Uterus (tissue), 4 donors: ENCODE measurements around the gene FUS. TPM values are rescaled to one million over a fixed set of nuclear protein-coding genes. Genes with fewer than 3 reads are reported as not detected.

Experiments used
- DNase-seq, 2 donors: peaks; one replicate each; pipeline ENCODE4 v3.0.0-alpha.2; 2019 to 2020
- H3K27ac ChIP-seq, 2 donors: fragments of 200-600 bp; sonication (generic); 1 replicate in 1 of 2; 2 replicates in 1 of 2; pipeline ENCODE4 v1.5.1; 2016 to 2018
- H3K27me3 ChIP-seq, 2 donors: fragments of 200-600 bp; sonication (generic); one replicate each; pipeline ENCODE4 v1.5.1; 2018 to 2019; ENCODE audit warnings: control low read depth in 1 of 2
- H3K36me3 ChIP-seq, 2 donors: fragments of 200-600 bp; sonication (generic); one replicate each; pipeline ENCODE4 v1.5.1; 2019; ENCODE audit warnings: control low read depth in 1 of 2
- H3K4me1 ChIP-seq, 2 donors: fragments of 200-600 bp; sonication (generic); one replicate each; pipeline ENCODE4 v1.5.1; 2018 to 2019; ENCODE audit warnings: control low read depth in 1 of 2
- H3K4me3 ChIP-seq, 2 donors: fragments of 200-600 bp; sonication (generic); 1 replicate in 1 of 2; 2 replicates in 1 of 2; pipeline ENCODE4 v1.5.1; 2018 to 2019; ENCODE audit warnings: mild to moderate bottlenecking in 1 of 2
- H3K9me3 ChIP-seq, 2 donors: fragments of 200-600 bp; sonication (generic); one replicate each; pipeline ENCODE4 v1.5.1; 2019; ENCODE audit warnings: control low read depth in 1 of 2
- POLR2A ChIP-seq, 2 donors: fragments of 450-650 bp; IDR thresholded peaks; one replicate each; pipeline ENCODE4 v1.6.1; 2016; ENCODE audit warnings: antibody characterized with exemption in 2 of 2, mild to moderate bottlenecking in 1 of 2, moderate library complexity in 1 of 2
- intact Hi-C: fragments of 100-400 bp; cut with DNase I; formaldehyde crosslinking; loops from one replicate; pipeline ENCODE4 v1.15.1; 2023; ENCODE audit warnings: low total_unique reads
- total RNA-seq, 4 donors: library from RNA; depleted of rRNA in 3 of 4; stranded (reverse); fragments of >200 nt in 3 of 4; gene quantifications; one replicate each; pipeline versions ENCODE4 v1.1.0 to v1.2.4, GENCODE V29; 2014 to 2023
- TF ChIP-seq, protein P1 (sequence below), 4 experiments: fragments of 200-600 bp in 2 of 4; fragments of 450-650 bp in 2 of 4; sonication (generic) in 2 of 4; IDR thresholded peaks; one replicate each; pipeline ENCODE4 v1.5.1; 2016 to 2019; ENCODE audit warnings: antibody characterized with exemption in 4 of 4, mild to moderate bottlenecking in 2 of 4, moderate library complexity in 1 of 4
- donor health status: DM: yes; HTN: yes; CAD: no.

FUS gene
- total RNA-seq, 4 donors from 2014 or later, result 21.5 to 356 (median 109) TPM

DNA sequence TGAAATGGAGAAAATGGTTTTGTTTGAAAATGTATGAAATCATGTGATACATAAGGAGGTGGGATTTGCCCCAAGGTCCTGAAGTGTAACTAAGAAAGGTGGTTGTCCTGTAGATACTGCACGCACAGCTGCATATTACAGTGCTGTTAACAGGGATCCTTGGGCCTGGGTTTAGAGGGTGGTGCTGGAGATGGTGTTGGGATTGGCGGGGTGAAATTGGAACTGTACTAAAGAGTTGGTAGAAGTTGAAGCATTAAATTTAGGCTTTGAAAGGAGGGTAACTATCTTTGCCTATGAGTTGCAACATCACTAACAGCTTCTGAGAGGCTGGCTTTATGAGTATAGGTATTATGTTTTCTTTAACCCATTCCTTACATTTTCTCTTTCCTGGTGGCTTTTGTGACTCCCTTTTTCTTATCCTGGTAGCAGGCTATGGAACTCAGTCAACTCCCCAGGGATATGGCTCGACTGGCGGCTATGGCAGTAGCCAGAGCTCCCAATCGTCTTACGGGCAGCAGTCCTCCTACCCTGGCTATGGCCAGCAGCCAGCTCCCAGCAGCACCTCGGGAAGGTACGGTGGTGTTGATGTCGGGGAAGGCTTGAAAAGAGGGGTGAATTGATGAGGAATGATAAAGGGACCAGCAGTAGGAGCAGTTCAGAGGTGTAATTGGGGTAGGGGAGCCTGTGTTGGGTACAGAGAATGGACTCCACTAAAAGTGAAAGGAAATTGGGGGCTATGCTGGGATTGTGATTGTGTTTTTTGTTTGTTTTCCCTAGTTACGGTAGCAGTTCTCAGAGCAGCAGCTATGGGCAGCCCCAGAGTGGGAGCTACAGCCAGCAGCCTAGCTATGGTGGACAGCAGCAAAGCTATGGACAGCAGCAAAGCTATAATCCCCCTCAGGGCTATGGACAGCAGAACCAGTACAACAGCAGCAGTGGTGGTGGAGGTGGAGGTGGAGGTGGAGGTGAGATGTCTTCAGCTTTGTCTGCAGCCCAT is 3.8 kb downstream of the FUS start:
- H3K36me3 ChIP-seq, result no peaks in the 10 kb centered on the region
- no peak overlapping the region for H3K27ac ChIP-seq
- no peak for DNase-seq
- TF ChIP-seq POLR2A (IDR thresholded peaks at IDR 0.05), result no peak
- TF ChIP-seq, protein P1, sequence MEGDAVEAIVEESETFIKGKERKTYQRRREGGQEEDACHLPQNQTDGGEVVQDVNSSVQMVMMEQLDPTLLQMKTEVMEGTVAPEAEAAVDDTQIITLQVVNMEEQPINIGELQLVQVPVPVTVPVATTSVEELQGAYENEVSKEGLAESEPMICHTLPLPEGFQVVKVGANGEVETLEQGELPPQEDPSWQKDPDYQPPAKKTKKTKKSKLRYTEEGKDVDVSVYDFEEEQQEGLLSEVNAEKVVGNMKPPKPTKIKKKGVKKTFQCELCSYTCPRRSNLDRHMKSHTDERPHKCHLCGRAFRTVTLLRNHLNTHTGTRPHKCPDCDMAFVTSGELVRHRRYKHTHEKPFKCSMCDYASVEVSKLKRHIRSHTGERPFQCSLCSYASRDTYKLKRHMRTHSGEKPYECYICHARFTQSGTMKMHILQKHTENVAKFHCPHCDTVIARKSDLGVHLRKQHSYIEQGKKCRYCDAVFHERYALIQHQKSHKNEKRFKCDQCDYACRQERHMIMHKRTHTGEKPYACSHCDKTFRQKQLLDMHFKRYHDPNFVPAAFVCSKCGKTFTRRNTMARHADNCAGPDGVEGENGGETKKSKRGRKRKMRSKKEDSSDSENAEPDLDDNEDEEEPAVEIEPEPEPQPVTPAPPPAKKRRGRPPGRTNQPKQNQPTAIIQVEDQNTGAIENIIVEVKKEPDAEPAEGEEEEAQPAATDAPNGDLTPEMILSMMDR (IDR thresholded peaks at IDR 0.05), result no peak
- intact Hi-C loops, result no loop called here
- H3K9me3 ChIP-seq, result no peaks in the 10 kb centered on the region
- H3K4me1 ChIP-seq, result peaks cover 10 to 13% of the 10 kb centered on the region in 2 donors
- no peak overlapping the region for H3K4me3 ChIP-seq
- H3K27me3 ChIP-seq, result no peaks in the 10 kb centered on the region

DNA sequence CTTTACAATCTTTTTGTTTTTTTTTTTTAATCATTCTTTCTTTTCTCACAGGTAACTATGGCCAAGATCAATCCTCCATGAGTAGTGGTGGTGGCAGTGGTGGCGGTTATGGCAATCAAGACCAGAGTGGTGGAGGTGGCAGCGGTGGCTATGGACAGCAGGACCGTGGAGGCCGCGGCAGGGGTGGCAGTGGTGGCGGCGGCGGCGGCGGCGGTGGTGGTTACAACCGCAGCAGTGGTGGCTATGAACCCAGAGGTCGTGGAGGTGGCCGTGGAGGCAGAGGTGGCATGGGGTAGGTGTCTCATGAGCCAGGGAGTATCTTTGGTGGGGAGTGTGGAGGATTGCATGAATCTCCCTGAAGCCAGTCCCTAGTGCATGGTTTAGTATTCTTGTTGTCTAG is 4.9 kb downstream of the FUS start:
- Histone ChIP-seq H3K27me3 (no peaks in the 10 kb centered on the region), H3K4me3 (no peak overlapping the region), H3K27ac (no peak overlapping the region), H3K36me3 (no peaks in the 10 kb centered on the region), H3K9me3 (no peaks in the 10 kb centered on the region), H3K4me1 (peaks cover 10 to 13% of the 10 kb centered on the region in 2 donors)
- DNase-seq, result no peak
- intact Hi-C loops, result no loop called here
- TF ChIP-seq POLR2A (IDR thresholded peaks at IDR 0.05), result no peak
- TF ChIP-seq, protein P1 (IDR thresholded peaks at IDR 0.05), result no peak

DNA sequence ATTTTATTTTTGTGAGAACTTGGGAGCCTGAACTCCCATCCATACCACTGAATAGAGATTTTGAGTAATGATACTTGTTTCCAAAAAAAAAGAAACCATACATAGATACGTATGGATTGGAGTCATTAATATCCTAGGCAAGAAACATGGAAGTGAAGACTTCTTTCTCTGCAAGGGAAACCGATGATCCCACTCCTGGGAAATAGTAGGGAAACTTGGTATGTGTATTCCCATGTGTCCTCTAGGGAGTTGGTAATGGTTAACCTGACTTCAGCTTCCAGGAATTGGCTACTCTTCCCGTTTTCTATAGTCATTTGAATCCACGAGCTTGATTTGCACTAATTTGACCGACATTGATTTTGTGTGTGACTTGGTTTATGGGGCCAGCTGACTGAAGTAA is 5.4 kb downstream of the FUS start:
- no peak overlapping the region for H3K4me3 ChIP-seq
- TF ChIP-seq, protein P1 (IDR thresholded peaks at IDR 0.05), result no peak
- no peak for TF ChIP-seq POLR2A (IDR thresholded peaks at IDR 0.05)
- no peak for DNase-seq
- H3K4me1 ChIP-seq, result peaks cover 10 to 13% of the 10 kb centered on the region in 2 donors
- no peak overlapping the region for H3K27ac ChIP-seq
- intact Hi-C loops, result no loop called here
- no peaks in the 10 kb centered on the region for H3K27me3 ChIP-seq
- no peaks in the 10 kb centered on the region for H3K9me3 ChIP-seq
- H3K36me3 ChIP-seq, result no peaks in the 10 kb centered on the region

DNA sequence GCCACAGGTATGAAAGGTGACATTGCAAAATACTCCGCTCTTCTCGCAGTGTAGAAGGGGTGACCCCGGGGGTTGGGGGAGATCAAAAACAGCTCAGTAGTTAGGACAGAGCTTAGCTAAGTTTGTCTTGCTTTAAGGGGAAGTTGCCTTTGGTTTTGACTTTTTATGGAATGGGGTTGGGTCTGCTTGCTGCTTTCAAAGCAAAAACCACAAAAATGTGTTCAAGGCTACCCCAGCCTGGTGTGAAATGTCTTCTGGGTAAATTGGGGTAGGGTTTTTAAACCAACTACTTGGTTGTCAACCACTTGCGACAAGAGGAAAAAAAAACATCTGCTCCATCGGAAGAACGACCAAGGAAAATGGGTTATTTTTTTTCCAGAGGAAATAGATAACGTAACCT is 6.2 kb downstream of the FUS start:
- H3K9me3 ChIP-seq, result no peaks in the 10 kb centered on the region
- H3K27me3 ChIP-seq, result no peaks in the 10 kb centered on the region
- H3K36me3 ChIP-seq, result no peaks in the 10 kb centered on the region
- H3K4me3 ChIP-seq, result no peak overlapping the region
- DNase-seq, result no peak
- no peak overlapping the region for H3K27ac ChIP-seq
- TF ChIP-seq POLR2A (IDR thresholded peaks at IDR 0.05), result no peak
- TF ChIP-seq, protein P1 (IDR thresholded peaks at IDR 0.05), result no peak
- intact Hi-C loops, result no loop called here
- H3K4me1 ChIP-seq, result peaks cover 10 to 13% of the 10 kb centered on the region in 2 donors
